Heart left ventricle (tissue), 16 donors: Measurements from ENCODE around the gene TCL1A. TPM values are rescaled to one million over a fixed set of nuclear protein-coding genes. Genes with fewer than 3 reads are reported as not detected.

Source experiments
- ATAC-seq, 4 donors: fragments of 200-7000 bp; cut with Tn5 transposase; one replicate each; pipeline ENCODE4 v1.9.1; 2020 to 2022; ENCODE audit warnings: moderate library complexity in 4 of 4, mild to moderate bottlenecking in 3 of 4, moderate number of reproducible peaks in 1 of 4
- DNase-seq, 5 donors: peaks; one replicate each; pipeline ENCODE4 v3.0.0-alpha.2; 2020
- H3K27ac ChIP-seq, 12 donors: fragments of 200-600 bp; sonication (generic) in 4 of 12; one replicate each; pipeline versions ENCODE4 v1.5.0 to v1.8.0; 2016 to 2022; ENCODE audit warnings: mild to moderate bottlenecking in 2 of 12
- H3K27me3 ChIP-seq, 9 donors: fragments of 200-600 bp; sonication (generic) in 2 of 9; one replicate each; pipeline versions ENCODE4 v1.5.1 to v1.8.0; 2016 to 2022; ENCODE audit warnings: mild to moderate bottlenecking in 3 of 9
- H3K36me3 ChIP-seq, 9 donors: fragments of 200-600 bp; sonication (generic) in 2 of 9; one replicate each; pipeline versions ENCODE4 v1.5.0 to v1.8.0; 2018 to 2022; ENCODE audit warnings: mild to moderate bottlenecking in 2 of 9
- H3K4me1 ChIP-seq, 12 donors: fragments of 200-600 bp; sonication (generic) in 4 of 12; one replicate each; pipeline versions ENCODE4 v1.5.0 to v1.8.0; 2016 to 2022; ENCODE audit warnings: mild to moderate bottlenecking in 3 of 12
- H3K4me3 ChIP-seq, 12 donors: fragments of 200-600 bp; sonication (generic) in 4 of 12; one replicate each; pipeline versions ENCODE4 v1.5.0 to v1.8.0; 2017 to 2022; ENCODE audit warnings: mild to moderate bottlenecking in 9 of 12, moderate library complexity in 4 of 12
- H3K9me3 ChIP-seq, 12 donors: fragments of 200-600 bp; sonication (generic) in 4 of 12; one replicate each; pipeline versions ENCODE4 v1.5.0 to v1.8.0; 2016 to 2022; ENCODE audit warnings: mild to moderate bottlenecking in 1 of 12
- POLR2A ChIP-seq, 2 donors: fragments of 450-650 bp; IDR thresholded peaks; one replicate each; pipeline ENCODE4 v1.6.1; 2017; ENCODE audit warnings: antibody characterized with exemption in 2 of 2, mild to moderate bottlenecking in 2 of 2, moderate library complexity in 2 of 2
- WGBS, 4 donors: extraction: QIAGEN DNeasy Blood & Tissue Kit in 2 of 4; methylation state at CpG; one replicate each; pipeline versions ENCODE4 v1.1.5 to v1.1.7; 2013 to 2018; 5-methylcytosine and 5-hydroxymethylcytosine counted together
- intact Hi-C, 10 donors: fragments of 100-400 bp; cut with DNase I; formaldehyde crosslinking; loops; one replicate each; pipeline versions ENCODE4 v1.11.1 to v1.14.2; 2022
- polyA plus RNA-seq, 2 donors: library from polyadenylated mRNA; stranded (reverse); fragments of 200-250 nt; gene quantifications; one replicate each; pipeline ENCODE4 v1.2.3, GENCODE V29; 2013
- total RNA-seq, 9 donors: library from RNA; depleted of rRNA in 2 of 9; stranded (reverse); fragments of >200 nt in 2 of 9; fragmentation: NEBNext Ultra II Directional in 3 of 9; extraction: Animal tissue kit (Norgen Biotek cat#: 25700) in 3 of 9; gene quantifications; one replicate each; pipeline versions ENCODE4 v1.1.0 to v1.2.4, GENCODE V29; 2016 to 2023
- TF ChIP-seq, protein P1 (sequence below), 12 donors: fragments of 200-600 bp; sonication (generic) in 4 of 12; IDR thresholded peaks; one replicate each; pipeline versions ENCODE4 v1.5.0 to v1.8.0; 2018 to 2022; ENCODE audit warnings: antibody characterized with exemption in 12 of 12, mild to moderate bottlenecking in 5 of 12
- donor health status: ischemic (EF 13 %, LVEDD 7.1; RV severe dilation, severe dysfunction).
- donor health status: healthy with polysubstance abuse.
- donor health status: DM: no; HTN: yes; CAD: no.
- donor health status: DM: no; HTN: no; CAD: no.
- donor health status: ischemic (EF 25% LVEDD 6.9; RV normal size, moderate dysfunction).
- donor health status: ischemic (EF 25% LVEDD 5.7; RV mildly dilated, moderate dysfunction).
- donor health status: healthy.
- donor health status: DM: yes; HTN: yes; CAD: no.
- donor health status: ischemic (EF 35%, LVEDD 5.7; RV mildly dilated, moderate dysfunction).
- donor health status: nonischemic (EF 11% LVEDD 7.7; RV severe dilation, severe dysfunction).
- donor health status: DM: yes; HTN: yes; CAD: no.
- donor health status: PGD.
- donor health status: ischemic (EF 29% LVEDD 5.4; RV normal size, mild dysfunction).
- donor health status: nonischemic (EF 23%, LVEDD 6.1; RV moderate dilation, normal function).

TCL1A gene
- total and polyA plus RNA-seq, 11 donors: 0.26 TPM; not detected in 10

DNA sequence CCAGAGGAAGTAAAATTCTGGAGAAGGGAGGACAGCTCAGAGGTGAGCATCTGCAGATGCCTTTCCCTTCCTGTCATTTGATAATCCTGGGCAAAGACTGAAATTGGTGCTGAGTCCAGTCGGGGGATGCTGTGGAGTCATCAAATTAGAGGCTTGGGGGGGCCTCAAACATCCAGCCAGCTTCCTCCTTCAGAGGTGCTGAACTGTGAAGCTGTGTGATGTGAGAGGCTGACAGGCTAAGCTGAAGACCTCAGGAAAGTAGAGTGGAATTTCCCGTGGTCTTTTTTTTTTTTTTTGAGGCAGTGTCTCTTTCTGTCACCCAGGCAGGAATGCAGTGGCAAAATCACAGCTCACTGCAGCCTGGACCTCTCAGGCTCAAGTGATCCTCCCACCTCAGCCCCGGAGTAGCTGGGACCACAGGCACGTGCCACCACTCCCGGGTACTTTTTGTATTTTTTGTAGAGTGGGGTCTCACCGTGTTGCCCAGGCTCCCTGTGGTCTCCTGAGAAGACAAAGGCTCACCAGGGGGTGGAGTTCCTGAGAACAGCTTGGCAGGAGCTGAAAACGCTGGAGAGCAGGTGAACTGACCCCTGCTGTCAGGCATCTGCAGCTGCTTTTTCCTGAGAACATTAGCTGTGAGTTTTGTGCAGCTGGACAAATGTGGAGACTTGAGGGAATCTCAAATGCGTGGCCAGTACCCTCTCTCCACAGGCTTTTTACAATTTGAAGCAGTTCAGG, 33.8 kb downstream of the TCL1A start:
- TF ChIP-seq, protein P1, sequence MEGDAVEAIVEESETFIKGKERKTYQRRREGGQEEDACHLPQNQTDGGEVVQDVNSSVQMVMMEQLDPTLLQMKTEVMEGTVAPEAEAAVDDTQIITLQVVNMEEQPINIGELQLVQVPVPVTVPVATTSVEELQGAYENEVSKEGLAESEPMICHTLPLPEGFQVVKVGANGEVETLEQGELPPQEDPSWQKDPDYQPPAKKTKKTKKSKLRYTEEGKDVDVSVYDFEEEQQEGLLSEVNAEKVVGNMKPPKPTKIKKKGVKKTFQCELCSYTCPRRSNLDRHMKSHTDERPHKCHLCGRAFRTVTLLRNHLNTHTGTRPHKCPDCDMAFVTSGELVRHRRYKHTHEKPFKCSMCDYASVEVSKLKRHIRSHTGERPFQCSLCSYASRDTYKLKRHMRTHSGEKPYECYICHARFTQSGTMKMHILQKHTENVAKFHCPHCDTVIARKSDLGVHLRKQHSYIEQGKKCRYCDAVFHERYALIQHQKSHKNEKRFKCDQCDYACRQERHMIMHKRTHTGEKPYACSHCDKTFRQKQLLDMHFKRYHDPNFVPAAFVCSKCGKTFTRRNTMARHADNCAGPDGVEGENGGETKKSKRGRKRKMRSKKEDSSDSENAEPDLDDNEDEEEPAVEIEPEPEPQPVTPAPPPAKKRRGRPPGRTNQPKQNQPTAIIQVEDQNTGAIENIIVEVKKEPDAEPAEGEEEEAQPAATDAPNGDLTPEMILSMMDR (IDR thresholded peaks at IDR 0.05): no peak
- no peak for TF ChIP-seq POLR2A (IDR thresholded peaks at IDR 0.05)
- Histone ChIP-seq H3K9me3 (peaks cover 0 to 12% (median 0%) of the 10 kb centered on the region in 12 donors), H3K4me3 (no peak overlapping the region), H3K27me3 (peaks cover 0 to 31% (median 3%) of the 10 kb centered on the region in 9 donors), H3K36me3 (no peaks in the 10 kb centered on the region), H3K27ac (no peak overlapping the region), H3K4me1 (no peaks in the 10 kb centered on the region)
- 12 to 24% (median 21%) methylated on average over 8 of the region's 8 CpGs for WGBS, 4 donors
- DNase-seq (no peak), ATAC-seq (no peak)
- intact Hi-C loops: loop anchor here in 1 of 10 donors (10.0 kb wide), 1 partner anchor 115 kb away; no protein-coding TSS in a partner anchor

DNA sequence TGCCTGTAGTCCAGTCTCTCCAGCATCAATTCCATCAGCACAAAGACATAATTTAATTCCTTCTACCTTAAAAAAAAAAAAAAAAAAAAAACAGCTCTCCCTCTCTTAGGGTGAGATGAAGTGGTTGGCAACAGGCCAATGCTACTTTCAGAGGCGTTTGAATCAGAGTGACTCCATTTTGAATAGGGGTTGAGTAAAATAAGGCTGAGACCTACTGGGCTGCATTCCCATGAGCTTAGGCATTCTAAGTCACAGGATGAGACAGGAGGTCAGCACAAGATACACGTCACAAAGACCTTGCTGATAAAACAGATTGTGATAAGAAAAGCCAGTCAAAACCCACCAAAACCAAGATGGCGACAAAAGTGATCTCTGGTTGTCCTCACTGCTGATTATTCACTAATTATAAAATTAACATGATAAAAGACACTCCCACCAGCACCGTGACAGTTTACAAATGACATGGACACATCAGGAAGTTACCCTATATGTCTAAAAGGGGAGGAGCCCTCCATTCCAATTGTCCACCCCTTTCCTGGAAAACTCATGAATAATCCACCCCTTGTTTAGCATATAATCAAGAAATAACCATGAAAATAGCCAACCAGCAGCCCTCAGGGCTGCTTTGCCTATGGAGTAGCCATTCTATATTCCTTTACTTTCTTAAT, 34.6 kb downstream of the TCL1A start:
- 45 to 50% (median 48%) methylated on average over 4 of the region's 4 CpGs for WGBS, 4 donors
- no peaks in the 10 kb centered on the region for H3K36me3 ChIP-seq
- H3K4me1 ChIP-seq: no peaks in the 10 kb centered on the region
- H3K4me3 ChIP-seq: no peak overlapping the region
- TF ChIP-seq, protein P1 (IDR thresholded peaks at IDR 0.05): no peak
- TF ChIP-seq POLR2A (IDR thresholded peaks at IDR 0.05): no peak
- no peak overlapping the region for H3K27ac ChIP-seq
- peaks cover 0 to 12% (median 0%) of the 10 kb centered on the region in 12 donors for H3K9me3 ChIP-seq
- ATAC-seq: no peak
- no peak for DNase-seq
- H3K27me3 ChIP-seq: peaks cover 0 to 24% (median under 1%) of the 10 kb centered on the region in 9 donors
- intact Hi-C loops: no loop called here

DNA sequence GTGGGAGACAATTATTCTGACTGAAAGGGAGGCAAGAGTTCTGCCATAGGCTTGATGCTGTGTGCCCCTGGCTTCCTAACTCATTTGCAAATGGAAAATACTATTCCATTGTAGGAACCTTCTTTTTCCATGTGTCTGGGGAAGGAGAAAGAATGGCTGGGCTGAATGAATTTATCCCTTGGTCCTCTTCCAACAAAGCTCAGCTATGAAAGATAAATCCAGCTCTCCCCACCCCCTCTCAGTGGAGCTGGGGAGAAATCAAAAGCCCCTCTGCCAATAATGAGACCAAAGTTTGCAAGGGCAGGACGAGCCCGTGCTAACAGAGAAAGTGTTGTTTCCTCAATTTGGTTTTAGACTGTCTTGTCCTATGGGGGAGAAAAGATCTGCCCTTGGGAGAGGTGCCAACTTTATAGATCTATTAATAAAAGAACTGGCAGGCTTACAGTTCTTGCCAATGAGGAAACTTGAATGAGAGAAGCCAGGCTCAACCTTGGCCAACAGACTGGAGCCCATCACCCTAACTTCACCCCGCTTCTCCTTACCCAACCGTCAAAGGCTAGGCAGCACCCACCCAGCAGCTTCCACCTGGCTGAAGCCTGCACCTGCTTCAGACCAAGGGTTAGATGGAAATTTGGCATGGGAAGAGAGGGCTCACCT, 36.6 kb downstream of the TCL1A start:
- TF ChIP-seq POLR2A (IDR thresholded peaks at IDR 0.05): no peak
- TF ChIP-seq, protein P1 (IDR thresholded peaks at IDR 0.05): no peak
- intact Hi-C loops: no loop called here
- Histone ChIP-seq H3K27me3 (peaks cover 0 to 26% (median 0%) of the 10 kb centered on the region in 9 donors), H3K4me3 (no peak overlapping the region), H3K36me3 (no peaks in the 10 kb centered on the region), H3K4me1 (no peaks in the 10 kb centered on the region), H3K27ac (no peak overlapping the region), H3K9me3 (peaks cover 0 to 12% (median 0%) of the 10 kb centered on the region in 12 donors)
- no peak for DNase-seq
- no peak for ATAC-seq
- WGBS, 4 donors: 71 to 82% (median 79%) methylated on average over 4 of the region's 4 CpGs

DNA sequence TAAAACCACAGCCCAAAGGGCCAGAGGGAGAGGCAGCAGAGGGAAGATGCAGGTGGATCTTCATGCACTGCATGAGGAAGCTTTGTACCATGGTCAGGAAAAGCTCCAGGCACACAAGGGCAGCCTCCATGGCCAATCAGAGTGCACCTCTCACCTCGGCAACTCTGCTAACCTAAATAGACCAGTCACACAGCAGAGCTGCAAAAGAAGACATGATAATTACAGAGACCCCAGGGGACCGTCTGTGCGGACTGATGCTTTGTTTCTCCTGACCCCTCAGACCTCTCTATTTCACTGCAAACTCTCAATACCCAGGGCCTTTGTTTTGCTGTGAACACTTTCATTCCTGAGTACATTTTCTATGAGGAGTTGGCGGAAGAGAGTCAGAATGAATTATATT, 38.4 kb downstream of the TCL1A start:
- TF ChIP-seq POLR2A (IDR thresholded peaks at IDR 0.05): no peak
- TF ChIP-seq, protein P1 (IDR thresholded peaks at IDR 0.05): no peak
- 59 to 68% (median 66%) methylated on average over 4 of the region's 4 CpGs for WGBS, 4 donors
- H3K36me3 ChIP-seq: no peaks in the 10 kb centered on the region
- no peak for ATAC-seq
- DNase-seq: no peak
- intact Hi-C loops: no loop called here
- H3K27ac ChIP-seq: no peak overlapping the region
- no peaks in the 10 kb centered on the region for H3K4me1 ChIP-seq
- H3K27me3 ChIP-seq: peaks cover 0 to 26% (median 3%) of the 10 kb centered on the region in 9 donors
- no peak overlapping the region for H3K4me3 ChIP-seq
- H3K9me3 ChIP-seq: peaks cover 0 to 12% (median 0%) of the 10 kb centered on the region in 12 donors
